HG03039 (cell line): ENCODE measurements around the gene CHI3L1.

ENCODE experiments used
- ATAC-seq: cut with Tn5 transposase; IDR thresholded peaks from one replicate; pipeline ENCODE4 v1.9.1; 2021; ENCODE audit warnings: mild to moderate bottlenecking, moderate library complexity; ENCODE audit not compliant: unreplicated experiment

The CHI3L1 gene

DNA sequence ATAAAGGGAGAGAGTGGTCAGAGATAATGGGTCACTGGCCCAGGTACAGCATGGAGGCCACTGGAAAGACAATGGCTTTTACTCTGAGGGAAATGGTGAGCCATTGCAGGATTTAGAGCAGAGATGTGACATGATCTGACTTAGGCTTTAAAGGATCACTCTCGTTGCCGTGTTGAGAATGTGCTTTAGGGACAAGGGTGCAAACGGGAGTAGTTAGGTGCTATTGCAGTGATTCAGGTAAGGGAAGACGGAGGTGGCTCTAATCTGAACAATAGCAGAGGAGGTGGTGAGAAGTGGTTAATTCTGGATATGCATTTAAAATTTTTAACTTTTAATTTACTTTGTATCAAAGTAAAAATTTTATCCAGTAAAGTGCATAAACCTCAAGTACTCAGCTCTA lies 49.2 kb downstream of the CHI3L1 start:
- no peak for ATAC-seq

DNA sequence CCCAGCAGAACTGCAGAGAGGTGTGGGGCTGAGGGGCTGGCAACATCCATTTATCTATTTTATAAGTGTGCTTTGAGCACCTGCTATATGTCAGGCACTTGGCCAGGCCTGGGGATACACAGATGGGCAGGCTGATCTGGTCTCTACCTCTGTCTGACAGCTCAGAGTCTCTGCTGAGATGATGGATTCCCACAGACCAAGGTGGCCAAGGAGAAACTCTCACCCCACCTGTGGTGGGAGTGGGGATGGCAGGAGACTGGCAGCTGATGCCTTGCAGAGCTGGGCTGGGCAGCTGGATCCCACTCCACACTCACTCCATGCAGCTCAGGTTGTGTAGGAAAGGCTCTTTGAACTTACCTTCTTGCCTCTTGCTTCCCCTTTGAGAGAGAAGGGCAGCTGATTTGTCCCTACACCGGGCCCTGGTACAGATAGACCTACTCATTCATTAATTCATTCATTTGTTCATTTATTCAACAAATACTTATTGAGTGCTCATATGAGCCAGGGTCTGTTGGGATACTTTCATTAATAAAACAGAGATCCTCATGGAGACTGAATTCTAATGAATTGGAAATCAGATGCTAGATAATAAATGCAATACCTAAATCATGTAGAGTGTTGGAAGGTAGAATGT lies 50.0 kb downstream of the CHI3L1 start:
- no peak for ATAC-seq

DNA sequence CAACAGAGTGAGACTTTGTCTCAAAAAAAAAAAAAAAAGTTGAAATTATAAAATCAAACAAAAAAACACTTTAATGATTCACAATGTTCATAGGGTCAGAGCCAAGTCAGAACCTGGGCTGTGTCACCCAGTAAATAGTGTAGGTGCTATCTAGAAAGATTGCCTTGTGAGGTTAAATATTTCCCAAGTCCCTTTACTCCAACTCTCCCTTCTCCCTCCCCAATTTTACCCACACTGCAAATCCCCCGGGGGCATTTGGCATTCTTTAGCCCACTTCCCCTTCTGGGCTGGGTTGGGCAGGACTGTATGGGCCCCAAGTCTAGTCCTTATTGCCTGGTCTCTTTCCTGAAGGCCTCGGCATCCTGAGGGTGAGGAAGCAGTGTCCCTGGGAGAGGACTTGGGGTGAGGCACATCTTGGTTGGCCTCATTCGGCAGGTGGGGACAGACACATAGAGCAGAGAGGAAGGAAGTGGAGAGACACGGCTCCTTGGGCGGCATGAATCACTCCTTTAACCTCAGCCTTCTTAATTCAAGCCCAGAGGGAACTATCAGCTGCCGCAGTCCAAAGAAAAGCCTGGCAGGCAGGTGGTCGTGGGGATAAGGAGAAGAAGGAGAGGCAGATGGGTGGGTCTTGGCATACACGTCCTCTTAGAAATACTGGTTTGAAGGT lies 50.7 kb downstream of the CHI3L1 start:
- ATAC-seq: no peak

DNA sequence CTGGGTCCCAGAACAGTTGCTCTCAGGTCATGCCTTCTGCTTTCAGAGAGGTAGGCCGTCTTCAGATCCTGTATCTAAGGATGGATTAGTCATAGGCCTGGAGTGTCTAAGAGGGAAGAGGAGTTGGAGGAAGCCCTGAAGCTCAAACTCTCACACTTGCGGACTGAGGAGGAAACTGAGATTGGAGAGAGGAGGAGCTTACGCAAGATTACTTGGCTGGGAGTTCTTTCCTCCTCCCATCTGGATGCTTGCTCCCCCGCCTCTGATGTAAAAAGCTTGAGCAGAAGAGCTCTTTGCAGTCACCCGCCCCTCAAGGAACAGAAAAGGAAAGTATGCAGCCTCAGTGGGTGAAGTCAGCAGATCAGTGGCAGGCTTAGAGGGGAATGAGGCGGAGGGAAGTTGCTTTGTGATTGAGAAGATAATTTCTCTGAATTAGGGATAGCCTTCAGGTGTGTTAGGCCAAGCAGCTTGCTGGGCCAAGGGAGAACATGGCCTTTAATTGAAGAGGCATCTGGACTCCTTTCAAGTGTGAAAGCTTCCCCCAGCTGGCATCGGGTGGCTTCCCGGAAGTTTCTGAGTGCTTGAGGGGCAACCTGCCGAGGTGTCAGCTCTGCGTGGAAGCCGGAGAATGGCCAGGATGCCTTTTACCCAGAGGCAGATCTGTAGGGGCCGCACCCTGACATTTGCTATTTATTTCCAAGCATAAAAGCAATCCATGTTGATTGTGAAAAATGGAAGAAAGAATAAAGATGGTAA lies 52.4 kb downstream of the CHI3L1 start:
- ATAC-seq: no peak

DNA sequence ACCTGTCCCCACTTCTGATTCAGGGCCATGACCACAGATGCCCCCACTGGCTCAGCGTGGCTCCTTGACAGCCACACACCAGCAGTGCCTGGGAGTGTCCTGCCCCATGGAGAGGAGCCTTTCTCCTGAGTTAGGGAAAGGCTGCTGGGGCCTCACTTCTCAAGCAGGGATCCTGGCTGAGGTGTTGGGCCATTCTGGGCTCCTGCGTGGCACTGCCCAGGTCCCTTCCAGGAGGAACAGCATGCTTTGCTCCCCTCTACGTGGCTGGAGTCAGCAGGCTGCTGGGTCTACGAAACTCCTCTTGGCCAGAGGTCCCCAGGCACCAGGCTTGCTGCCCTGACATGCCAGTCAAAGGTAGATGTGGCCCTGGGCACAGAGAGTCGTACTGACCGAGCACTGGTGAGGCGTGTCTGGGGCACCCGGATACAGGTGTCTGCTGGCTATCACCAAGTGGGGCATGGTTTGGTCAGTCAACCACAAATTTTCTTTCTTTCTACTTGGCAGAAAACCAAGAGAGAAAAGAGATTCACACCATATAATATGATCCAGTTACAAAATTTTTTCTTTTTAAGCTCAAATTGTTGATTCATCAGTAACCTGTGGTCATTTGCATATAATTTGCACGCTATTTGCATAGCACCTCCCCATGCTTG lies 54.8 kb downstream of the CHI3L1 start:
- ATAC-seq: no peak

DNA sequence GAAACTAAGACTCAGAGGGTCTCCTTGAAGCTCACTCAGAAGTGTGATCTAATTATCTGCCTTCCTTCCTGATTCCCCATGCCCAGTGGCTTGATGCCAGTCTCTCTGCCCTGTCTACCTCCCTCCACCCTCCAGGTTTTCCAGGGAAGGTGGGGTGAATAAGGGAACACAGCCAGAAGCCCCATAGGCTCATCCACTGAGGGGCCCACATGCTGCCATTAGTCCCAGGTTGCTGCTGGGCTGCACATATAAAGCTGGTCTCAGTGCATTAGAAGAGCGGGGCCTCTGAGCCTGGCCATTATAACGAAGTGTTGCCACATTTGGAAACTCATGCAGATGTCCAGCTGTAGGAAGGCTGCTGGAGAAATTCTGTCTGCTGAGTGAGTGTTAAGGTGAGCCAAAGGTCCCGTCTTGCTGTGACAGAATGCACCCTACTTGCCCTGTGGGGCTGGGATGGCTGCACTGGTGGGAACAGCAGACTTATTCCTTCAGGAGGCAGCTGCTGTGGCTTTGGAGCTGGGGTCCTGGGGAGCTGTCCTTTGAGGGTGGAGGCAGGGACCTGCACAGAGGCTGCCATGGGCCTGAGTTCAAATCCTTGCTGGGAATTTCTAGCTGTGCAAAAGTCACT lies 56.0 kb downstream of the CHI3L1 start:
- no peak for ATAC-seq

DNA sequence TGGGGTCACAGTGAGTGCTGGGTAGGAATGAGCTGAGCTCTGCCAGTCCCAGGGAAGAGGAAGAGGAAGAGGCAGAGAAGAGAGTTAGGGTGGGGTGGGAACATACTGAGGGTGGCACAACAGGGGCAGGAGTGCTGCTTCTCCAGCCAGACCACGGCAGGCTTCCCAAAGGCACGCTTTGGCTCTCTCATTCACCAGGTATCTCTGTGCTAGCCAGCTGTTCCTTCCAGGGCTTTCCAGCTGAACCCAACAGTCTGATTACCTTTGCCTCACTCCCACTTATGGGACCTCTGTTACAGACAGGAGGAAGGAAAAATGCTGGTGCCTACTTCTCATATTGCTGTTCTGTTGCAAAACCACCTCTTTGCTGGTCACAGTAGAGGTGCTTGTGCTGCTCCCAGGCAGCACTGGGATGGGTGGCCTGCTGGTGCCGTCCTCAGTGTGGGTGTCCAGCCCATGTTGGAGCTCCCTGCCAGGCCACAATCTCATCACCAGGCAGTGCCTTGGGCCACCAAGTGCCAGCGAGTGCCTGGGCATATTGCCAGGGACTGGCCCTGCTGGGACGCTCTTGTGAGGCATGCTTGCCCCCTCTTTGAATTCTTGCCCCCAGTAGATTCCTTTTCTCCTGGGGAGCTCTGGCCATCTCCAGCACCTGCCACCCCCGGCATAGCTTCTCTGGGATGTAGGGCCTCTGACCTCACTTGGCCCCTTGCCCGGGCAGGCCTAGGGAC lies 56.8 kb downstream of the CHI3L1 start:
- ATAC-seq: no peak
